KMS-11 (cell line): Measurements from ENCODE around the gene ALDH16A1.

Experiments used
- H2AFZ ChIP-seq: fragments of 200-600 bp; sonication (generic); 2 replicates; pipeline ENCODE4 v1.6.1; 2016; ENCODE audit warnings: antibody characterized with exemption, mixed run types, low read depth
- H3K27ac ChIP-seq: fragments of 200-600 bp; sonication (generic); 2 replicates; pipeline ENCODE4 v1.6.1; 2016; ENCODE audit warnings: mild to moderate bottlenecking, mixed run types
- H3K27me3 ChIP-seq: fragments of 200-600 bp; sonication (generic); 2 replicates; pipeline ENCODE4 v1.6.1; 2017; ENCODE audit warnings: mild to moderate bottlenecking, low read depth, mixed run types, moderate library complexity; ENCODE audit not compliant: insufficient read depth
- H3K36me3 ChIP-seq: fragments of 200-600 bp; sonication (generic); 2 replicates; pipeline ENCODE4 v1.6.1; 2017; ENCODE audit warnings: mild to moderate bottlenecking, mixed run types; ENCODE audit not compliant: insufficient read depth
- H3K4me1 ChIP-seq: fragments of 200-600 bp; sonication (generic); 2 replicates; pipeline ENCODE4 v1.6.1; 2016; ENCODE audit warnings: mild to moderate bottlenecking, low read depth, mixed run types; ENCODE audit not compliant: poor library complexity, severe bottlenecking
- H3K4me2 ChIP-seq: fragments of 200-600 bp; sonication (generic); 2 replicates; pipeline ENCODE4 v1.7.0; 2016; ENCODE audit warnings: mild to moderate bottlenecking, mixed run types
- H3K4me3 ChIP-seq: fragments of 200-600 bp; sonication (generic); IDR thresholded peaks from 2 replicates; pipeline ENCODE4 v1.6.1; 2017; ENCODE audit warnings: low read depth, low read length, mixed read lengths; ENCODE audit not compliant: insufficient read depth
- H3K79me2 ChIP-seq: fragments of 200-600 bp; sonication (generic); 2 replicates; pipeline ENCODE4 v1.6.1; 2016; ENCODE audit warnings: low read depth, mixed run types; ENCODE audit not compliant: insufficient read depth
- H3K9ac ChIP-seq: fragments of 200-600 bp; sonication (generic); 2 replicates; pipeline ENCODE4 v1.6.1; 2016; ENCODE audit warnings: mild to moderate bottlenecking, mixed run types
- H4K20me1 ChIP-seq: fragments of 200-600 bp; sonication (generic); 2 replicates; pipeline ENCODE4 v1.6.1; 2016; ENCODE audit warnings: mild to moderate bottlenecking, mixed run types; ENCODE audit not compliant: insufficient read depth
- CTCF ChIP-seq: fragments of 200-600 bp; sonication (generic); conservative IDR thresholded peaks from 2 replicates; pipeline ENCODE4 v1.6.1; 2017; ENCODE audit warnings: low read depth, mild to moderate bottlenecking, antibody characterized with exemption, low read length, moderate library complexity, mixed read lengths

The ALDH16A1 gene

GRCh38 chr19:49428547-49429451, 24.2 kb upstream of the ALDH16A1 start:
- H3K4me1 ChIP-seq: peaks cover 6% of the 10 kb centered on the region

GRCh38 chr19:49430172-49430677, 22.8 kb upstream of the ALDH16A1 start:
- H3K36me3 ChIP-seq: no peaks in the 10 kb centered on the region
- H3K4me3 ChIP-seq: no peak overlapping the region
- H4K20me1 ChIP-seq: no peaks in the 10 kb centered on the region
- H3K4me2 ChIP-seq: no peak overlapping the region
- no peak overlapping the region for H3K9ac ChIP-seq
- peaks cover 6% of the 10 kb centered on the region for H3K4me1 ChIP-seq
- TF ChIP-seq CTCF: no peak
- no peak overlapping the region for H2AFZ ChIP-seq
- H3K27ac ChIP-seq: no peak overlapping the region
- peaks cover 91% of the 10 kb centered on the region for H3K27me3 ChIP-seq
- H3K79me2 ChIP-seq: no peaks in the 10 kb centered on the region

More at GRCh38 chr19:49428547-49429451, 24.2 kb upstream of the ALDH16A1 start:
- H3K36me3 ChIP-seq: no peaks in the 10 kb centered on the region
- TF ChIP-seq CTCF: no peak
- H3K79me2 ChIP-seq: no peaks in the 10 kb centered on the region
- no peak overlapping the region for H3K27ac ChIP-seq
- no peak overlapping the region for H3K4me2 ChIP-seq
- peaks cover 92% of the 10 kb centered on the region for H3K27me3 ChIP-seq
- no peak overlapping the region for H2AFZ ChIP-seq
- no peak overlapping the region for H3K9ac ChIP-seq
- no peak overlapping the region for H3K4me3 ChIP-seq
- no peaks in the 10 kb centered on the region for H4K20me1 ChIP-seq

DNA sequence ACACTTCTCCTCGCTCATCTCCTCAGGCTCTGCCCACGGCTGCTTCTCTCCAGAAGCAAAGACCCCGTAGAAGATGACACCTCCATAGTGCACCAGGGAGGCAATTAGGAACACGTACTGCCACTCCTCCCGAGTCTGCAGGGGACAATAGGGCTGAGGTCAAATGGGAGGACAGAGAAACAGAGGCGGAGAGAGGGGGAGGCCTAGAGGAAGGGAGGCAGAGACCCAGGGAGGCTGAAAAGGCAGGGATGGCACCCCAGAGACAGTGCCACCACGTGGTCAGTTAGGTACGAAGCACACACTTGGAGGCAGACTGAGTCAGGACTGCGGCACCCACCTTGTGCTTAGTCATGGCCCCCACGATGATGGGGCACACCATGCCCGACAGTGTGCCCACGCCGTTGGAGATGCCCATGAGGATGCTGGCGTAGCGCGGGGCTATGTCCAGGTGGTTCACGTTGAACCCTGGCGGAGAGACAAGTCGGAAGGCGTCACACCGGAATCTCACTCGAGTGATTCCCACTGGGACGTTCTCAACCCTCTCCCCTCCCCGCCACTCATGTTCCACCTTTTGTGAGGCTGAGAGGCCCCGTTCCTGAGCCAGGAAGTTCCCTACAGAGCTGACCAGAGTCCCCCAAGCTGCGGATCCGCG, 22.2 kb upstream of the ALDH16A1 start:
- H3K4me3 ChIP-seq: no peak overlapping the region
- no peaks in the 10 kb centered on the region for H3K36me3 ChIP-seq
- peaks cover 91% of the 10 kb centered on the region for H3K27me3 ChIP-seq
- H3K27ac ChIP-seq: no peak overlapping the region
- H3K4me1 ChIP-seq: peaks cover 6% of the 10 kb centered on the region
- no peak overlapping the region for H3K9ac ChIP-seq
- no peaks in the 10 kb centered on the region for H3K79me2 ChIP-seq
- H3K4me2 ChIP-seq: no peak overlapping the region
- TF ChIP-seq CTCF: peak; percentile 43
- H2AFZ ChIP-seq: no peak overlapping the region
- no peaks in the 10 kb centered on the region for H4K20me1 ChIP-seq

- H4K20me1 ChIP-seq: no peaks in the 10 kb centered on the region
- peaks cover 91% of the 10 kb centered on the region for H3K27me3 ChIP-seq
- no peaks in the 10 kb centered on the region for H3K36me3 ChIP-seq
- no peak overlapping the region for H2AFZ ChIP-seq
- no peak for TF ChIP-seq CTCF
- H3K4me2 ChIP-seq: no peak overlapping the region
- H3K79me2 ChIP-seq: no peaks in the 10 kb centered on the region
- H3K4me3 ChIP-seq: no peak overlapping the region
- H3K4me1 ChIP-seq: peaks cover 6% of the 10 kb centered on the region
- no peak overlapping the region for H3K27ac ChIP-seq
- no peak overlapping the region for H3K9ac ChIP-seq
Measured at GRCh38 chr19:49431330-49431749, 21.7 kb upstream of the ALDH16A1 start.
